HepG2 (cell line): ENCODE measurements around the gene HYAL2. TPM values are rescaled to one million over a fixed set of nuclear protein-coding genes. Genes with fewer than 3 reads are reported as not detected.

Experiments used
- ESRRA ChIP-seq: sonication (generic); formaldehyde crosslinking; IDR thresholded peaks from 2 replicates; pipeline ENCODE4 v1.5.1; 2020; ENCODE audit warnings: mild to moderate bottlenecking, low read depth, missing genetic modification reagents
- KMT2B ChIP-seq: IDR thresholded peaks from 2 replicates; pipeline ENCODE4 v1.6.1; 2016; ENCODE audit warnings: missing genetic modification reagents, missing compliant biosample characterization
- NFRKB ChIP-seq: fragments of 450-650 bp; IDR thresholded peaks from 2 replicates; pipeline ENCODE4 v1.6.1; 2017
- PLRG1 ChIP-seq: fragments of 450-650 bp; conservative IDR thresholded peaks from 2 replicates; pipeline ENCODE4 v1.6.1; 2016
- RBM22 ChIP-seq: fragments of 200-400 bp; formaldehyde crosslinking; optimal IDR thresholded peaks from 2 replicates; pipeline ENCODE3; 2017; ENCODE audit warnings: mild to moderate bottlenecking, low read length, moderate library complexity
- TEAD3 ChIP-seq: optimal IDR thresholded peaks from 2 replicates; pipeline ENCODE3; 2016; ENCODE audit warnings: borderline replicate concordance
- ZIK1 ChIP-seq: sonication (generic); formaldehyde crosslinking; IDR thresholded peaks from 2 replicates; pipeline ENCODE4 v1.5.0; 2020; ENCODE audit warnings: mild to moderate bottlenecking, low read depth, missing genetic modification reagents, borderline replicate concordance
- ZNF788 ChIP-seq: sonication (generic); formaldehyde crosslinking; IDR thresholded peaks from 2 replicates; pipeline ENCODE4 v1.5.0; 2020; ENCODE audit warnings: mild to moderate bottlenecking, missing genetic modification reagents, borderline replicate concordance
- polyA plus RNA-seq, 8 experiments: library from polyadenylated mRNA; depleted of rRNA in 3 of 8; stranded (reverse) in 7 of 8; unstranded in 1 of 8; fragments of >200 nt; fragmentation: Illumina TruSeq in 4 of 8; extraction: Trizol in 4 of 8; gene quantifications; 2 replicates each; pipeline versions ENCODE4 v1.2.1 to v1.2.3, GENCODE V29; 2011 to 2016; ENCODE audit warnings: low read depth in 4 of 8, missing spikeins in 1 of 8, mixed read lengths in 1 of 8; ENCODE audit not compliant: insufficient read depth in 1 of 8
- total RNA-seq, 5 experiments: library from RNA; depleted of rRNA; stranded (reverse); fragments of >200 nt; fragmentation: Illumina TruSeq; extraction: Trizol; gene quantifications; 2 replicates each; pipeline ENCODE4 v1.2.3, GENCODE V29; 2016; ENCODE audit warnings: low read depth in 1 of 5
- TF ChIP-seq, protein P1 (sequence below): sonication (generic); formaldehyde crosslinking; IDR thresholded peaks from 2 replicates; pipeline ENCODE4 v1.5.1; 2020; ENCODE audit warnings: missing genetic modification reagents, mild to moderate bottlenecking, borderline replicate concordance
- TF ChIP-seq, protein P2 (sequence below): IDR thresholded peaks from 2 replicates; pipeline ENCODE4 v1.6.1; 2016; ENCODE audit warnings: low read depth
- TF ChIP-seq, protein P3 (sequence below): sonication (generic); formaldehyde crosslinking; IDR thresholded peaks from 2 replicates; pipeline ENCODE4 v1.8.1; 2023; ENCODE audit warnings: mild to moderate bottlenecking, inconsistent platforms, moderate library complexity, missing genetic modification reagents, borderline replicate concordance
- TF ChIP-seq, protein P4 (sequence below): sonication (generic); formaldehyde crosslinking; IDR thresholded peaks from 2 replicates; pipeline ENCODE4 v1.5.1; 2020; ENCODE audit warnings: mild to moderate bottlenecking, missing genetic modification reagents, borderline replicate concordance
- TF ChIP-seq, protein P5 (sequence below): fragments of 450-650 bp; IDR thresholded peaks from 2 replicates; pipeline ENCODE4 v1.6.1; 2017; ENCODE audit warnings: mild to moderate bottlenecking

HYAL2 gene
- total and polyA plus RNA-seq, 2 of the 13 experiments (the other 11 are each of a cell fraction or from before 2014, with no cell fraction given): 76.2 to 102 TPM

DNA sequence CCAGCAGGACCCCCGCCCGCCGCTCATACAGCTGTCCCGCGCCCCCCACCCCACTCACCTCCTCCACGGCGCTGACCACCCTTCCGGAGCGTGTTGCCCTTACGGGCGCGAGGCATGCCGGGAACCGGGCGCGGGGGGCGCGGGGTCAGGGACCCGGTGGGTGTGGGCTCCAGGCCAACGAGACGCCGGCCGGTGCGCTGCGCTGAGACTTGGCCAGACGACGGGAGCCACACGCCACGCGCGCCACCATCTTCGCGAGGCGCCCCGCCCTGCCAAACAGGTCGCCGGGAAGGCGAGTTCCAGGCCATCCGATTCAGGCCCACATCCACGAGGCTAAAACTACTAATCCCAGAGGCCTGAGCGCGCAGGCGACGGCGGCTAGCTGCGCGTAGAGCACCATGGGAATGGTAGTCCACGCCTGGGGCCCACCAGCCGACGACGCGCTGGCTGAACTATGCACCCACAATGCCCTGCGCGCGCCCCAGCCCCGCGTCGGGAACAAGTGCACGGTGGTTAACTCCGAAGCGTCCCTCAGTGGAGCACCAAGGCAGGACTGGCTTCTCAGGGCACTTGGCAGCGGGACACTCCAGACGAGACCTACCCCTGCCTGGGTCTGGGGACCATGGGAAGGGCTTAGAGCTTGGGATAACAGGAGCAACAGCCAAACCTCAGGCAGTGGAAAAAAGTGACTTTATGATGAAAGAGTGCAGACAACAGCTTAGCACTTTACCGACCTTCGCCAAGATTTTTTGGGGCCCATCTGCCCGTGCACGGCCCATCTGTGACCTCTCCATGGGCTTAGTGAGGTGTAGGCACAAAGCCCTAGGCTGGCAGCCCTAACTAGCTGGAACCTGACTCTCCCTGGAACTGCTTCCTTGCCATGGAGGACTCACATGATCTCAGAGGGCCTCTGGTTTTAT is 30.1 kb downstream of the HYAL2 start, which contains the start of gene IFRD2 (continued):
- TF ChIP-seq ZIK1 (CRISPR knock-in tag) (no peak; the same call in 1 of the 2 replicates), TEAD3 (CRISPR knock-in tag) (peak; percentile 67), NFRKB (no peak), PLRG1 (no peak), ESRRA (CRISPR knock-in tag) (peak; percentile 71), RBM22 (no peak), ZNF788 (CRISPR knock-in tag) (peak; percentile 95; the same call in 1 of the 2 replicates), KMT2B (CRISPR knock-in tag) (no peak)
- TF ChIP-seq, protein P1, sequence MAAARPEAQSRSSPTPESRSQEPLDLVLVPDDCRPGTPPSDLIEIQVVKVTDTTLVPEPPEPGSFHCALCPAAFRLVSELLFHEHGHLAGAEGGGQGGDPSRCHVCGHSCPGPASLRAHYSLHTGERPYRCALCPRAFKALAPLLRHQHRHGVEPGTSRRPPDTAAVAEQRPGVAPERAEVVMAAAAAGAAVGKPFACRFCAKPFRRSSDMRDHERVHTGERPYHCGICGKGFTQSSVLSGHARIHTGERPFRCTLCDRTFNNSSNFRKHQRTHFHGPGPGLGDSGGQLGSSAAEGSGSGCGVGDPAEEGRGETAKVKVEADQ (CRISPR knock-in tag): peak; percentile 84; the same call in 1 of the 2 replicates
- TF ChIP-seq, protein P2, sequence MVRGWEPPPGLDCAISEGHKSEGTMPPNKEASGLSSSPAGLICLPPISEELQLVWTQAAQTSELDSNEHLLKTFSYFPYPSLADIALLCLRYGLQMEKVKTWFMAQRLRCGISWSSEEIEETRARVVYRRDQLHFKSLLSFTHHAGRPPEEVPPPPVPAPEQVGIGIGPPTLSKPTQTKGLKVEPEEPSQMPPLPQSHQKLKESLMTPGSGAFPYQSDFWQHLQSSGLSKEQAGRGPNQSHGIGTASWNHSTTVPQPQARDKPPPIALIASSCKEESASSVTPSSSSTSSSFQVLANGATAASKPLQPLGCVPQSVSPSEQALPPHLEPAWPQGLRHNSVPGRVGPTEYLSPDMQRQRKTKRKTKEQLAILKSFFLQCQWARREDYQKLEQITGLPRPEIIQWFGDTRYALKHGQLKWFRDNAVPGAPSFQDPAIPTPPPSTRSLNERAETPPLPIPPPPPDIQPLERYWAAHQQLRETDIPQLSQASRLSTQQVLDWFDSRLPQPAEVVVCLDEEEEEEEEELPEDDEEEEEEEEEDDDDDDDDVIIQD: peak; percentile 22; the same call in 1 of the 2 replicates
- TF ChIP-seq, protein P3, sequence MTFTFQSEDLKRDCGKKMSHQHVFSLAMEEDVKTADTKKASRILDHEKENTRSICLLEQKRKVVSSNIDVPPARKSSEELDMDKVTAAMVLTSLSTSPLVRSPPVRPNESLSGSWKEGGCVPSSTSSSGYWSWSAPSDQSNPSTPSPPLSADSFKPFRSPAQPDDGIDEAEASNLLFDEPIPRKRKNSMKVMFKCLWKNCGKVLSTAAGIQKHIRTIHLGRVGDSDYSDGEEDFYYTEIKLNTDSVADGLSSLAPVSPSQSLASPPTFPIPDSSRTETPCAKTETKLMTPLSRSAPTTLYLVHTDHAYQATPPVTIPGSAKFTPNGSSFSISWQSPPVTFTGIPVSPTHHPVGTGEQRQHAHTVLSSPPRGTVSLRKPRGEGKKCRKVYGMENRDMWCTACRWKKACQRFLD (CRISPR knock-in tag): peak; percentile 16; the same call in 1 of the 2 replicates
- TF ChIP-seq, protein P4, sequence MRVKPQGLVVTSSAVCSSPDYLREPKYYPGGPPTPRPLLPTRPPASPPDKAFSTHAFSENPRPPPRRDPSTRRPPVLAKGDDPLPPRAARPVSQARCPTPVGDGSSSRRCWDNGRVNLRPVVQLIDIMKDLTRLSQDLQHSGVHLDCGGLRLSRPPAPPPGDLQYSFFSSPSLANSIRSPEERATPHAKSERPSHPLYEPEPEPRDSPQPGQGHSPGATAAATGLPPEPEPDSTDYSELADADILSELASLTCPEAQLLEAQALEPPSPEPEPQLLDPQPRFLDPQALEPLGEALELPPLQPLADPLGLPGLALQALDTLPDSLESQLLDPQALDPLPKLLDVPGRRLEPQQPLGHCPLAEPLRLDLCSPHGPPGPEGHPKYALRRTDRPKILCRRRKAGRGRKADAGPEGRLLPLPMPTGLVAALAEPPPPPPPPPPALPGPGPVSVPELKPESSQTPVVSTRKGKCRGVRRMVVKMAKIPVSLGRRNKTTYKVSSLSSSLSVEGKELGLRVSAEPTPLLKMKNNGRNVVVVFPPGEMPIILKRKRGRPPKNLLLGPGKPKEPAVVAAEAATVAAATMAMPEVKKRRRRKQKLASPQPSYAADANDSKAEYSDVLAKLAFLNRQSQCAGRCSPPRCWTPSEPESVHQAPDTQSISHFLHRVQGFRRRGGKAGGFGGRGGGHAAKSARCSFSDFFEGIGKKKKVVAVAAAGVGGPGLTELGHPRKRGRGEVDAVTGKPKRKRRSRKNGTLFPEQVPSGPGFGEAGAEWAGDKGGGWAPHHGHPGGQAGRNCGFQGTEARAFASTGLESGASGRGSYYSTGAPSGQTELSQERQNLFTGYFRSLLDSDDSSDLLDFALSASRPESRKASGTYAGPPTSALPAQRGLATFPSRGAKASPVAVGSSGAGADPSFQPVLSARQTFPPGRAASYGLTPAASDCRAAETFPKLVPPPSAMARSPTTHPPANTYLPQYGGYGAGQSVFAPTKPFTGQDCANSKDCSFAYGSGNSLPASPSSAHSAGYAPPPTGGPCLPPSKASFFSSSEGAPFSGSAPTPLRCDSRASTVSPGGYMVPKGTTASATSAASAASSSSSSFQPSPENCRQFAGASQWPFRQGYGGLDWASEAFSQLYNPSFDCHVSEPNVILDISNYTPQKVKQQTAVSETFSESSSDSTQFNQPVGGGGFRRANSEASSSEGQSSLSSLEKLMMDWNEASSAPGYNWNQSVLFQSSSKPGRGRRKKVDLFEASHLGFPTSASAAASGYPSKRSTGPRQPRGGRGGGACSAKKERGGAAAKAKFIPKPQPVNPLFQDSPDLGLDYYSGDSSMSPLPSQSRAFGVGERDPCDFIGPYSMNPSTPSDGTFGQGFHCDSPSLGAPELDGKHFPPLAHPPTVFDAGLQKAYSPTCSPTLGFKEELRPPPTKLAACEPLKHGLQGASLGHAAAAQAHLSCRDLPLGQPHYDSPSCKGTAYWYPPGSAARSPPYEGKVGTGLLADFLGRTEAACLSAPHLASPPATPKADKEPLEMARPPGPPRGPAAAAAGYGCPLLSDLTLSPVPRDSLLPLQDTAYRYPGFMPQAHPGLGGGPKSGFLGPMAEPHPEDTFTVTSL (CRISPR knock-in tag): no peak
- TF ChIP-seq, protein P5, sequence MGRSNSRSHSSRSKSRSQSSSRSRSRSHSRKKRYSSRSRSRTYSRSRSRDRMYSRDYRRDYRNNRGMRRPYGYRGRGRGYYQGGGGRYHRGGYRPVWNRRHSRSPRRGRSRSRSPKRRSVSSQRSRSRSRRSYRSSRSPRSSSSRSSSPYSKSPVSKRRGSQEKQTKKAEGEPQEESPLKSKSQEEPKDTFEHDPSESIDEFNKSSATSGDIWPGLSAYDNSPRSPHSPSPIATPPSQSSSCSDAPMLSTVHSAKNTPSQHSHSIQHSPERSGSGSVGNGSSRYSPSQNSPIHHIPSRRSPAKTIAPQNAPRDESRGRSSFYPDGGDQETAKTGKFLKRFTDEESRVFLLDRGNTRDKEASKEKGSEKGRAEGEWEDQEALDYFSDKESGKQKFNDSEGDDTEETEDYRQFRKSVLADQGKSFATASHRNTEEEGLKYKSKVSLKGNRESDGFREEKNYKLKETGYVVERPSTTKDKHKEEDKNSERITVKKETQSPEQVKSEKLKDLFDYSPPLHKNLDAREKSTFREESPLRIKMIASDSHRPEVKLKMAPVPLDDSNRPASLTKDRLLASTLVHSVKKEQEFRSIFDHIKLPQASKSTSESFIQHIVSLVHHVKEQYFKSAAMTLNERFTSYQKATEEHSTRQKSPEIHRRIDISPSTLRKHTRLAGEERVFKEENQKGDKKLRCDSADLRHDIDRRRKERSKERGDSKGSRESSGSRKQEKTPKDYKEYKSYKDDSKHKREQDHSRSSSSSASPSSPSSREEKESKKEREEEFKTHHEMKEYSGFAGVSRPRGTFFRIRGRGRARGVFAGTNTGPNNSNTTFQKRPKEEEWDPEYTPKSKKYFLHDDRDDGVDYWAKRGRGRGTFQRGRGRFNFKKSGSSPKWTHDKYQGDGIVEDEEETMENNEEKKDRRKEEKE: no peak
